ENCODE results near the gene RAB12. TPM values are rescaled to one million over a fixed set of nuclear protein-coding genes. Genes with fewer than 3 reads are reported as not detected.
"Not testable (repeated sequence)": the region's sequence is repeated elsewhere in the genome, so short reads cannot be mapped to it uniquely, and the experiment has no call there.

Gene RAB12
- total RNA-seq, 1 donor from 2014 or later = 25.2 TPM

DNA sequence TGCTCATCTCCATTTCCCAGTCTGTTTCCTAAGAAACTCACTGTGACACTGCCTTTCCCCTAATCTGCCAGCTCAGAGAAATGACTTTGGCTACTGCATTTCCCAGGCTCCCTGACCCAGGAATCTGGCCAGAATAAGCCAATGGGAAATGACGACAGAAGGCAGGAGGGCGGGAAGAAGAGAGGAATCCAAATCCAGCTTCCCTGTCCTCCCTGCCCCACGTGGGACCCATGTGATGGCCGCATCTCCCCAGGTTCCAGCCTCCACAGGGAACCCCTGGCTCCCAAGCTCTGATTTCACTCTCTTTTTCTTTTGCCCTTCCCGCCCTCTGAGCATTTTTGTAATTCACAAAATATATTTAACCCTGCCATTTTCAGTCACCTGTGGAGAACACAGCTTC, 37.8 kb upstream of the RAB12 start:
- no peak for TF ChIP-seq CTCF (conservative IDR thresholded peaks at IDR 0.05)
- Mint-ChIP-seq H3K27me3 (peaks cover 7% of the 10 kb centered on the region), H3K4me1 (ENCODE audit: unreplicated experiment) (no peaks in the 10 kb centered on the region), H3K4me3 (no peak overlapping the region), H3K27ac (no peak overlapping the region), H3K36me3 (no peaks in the 10 kb centered on the region), H3K9me3 (peaks cover 5% of the 10 kb centered on the region)
- DNase-seq (ENCODE audit: extremely low spot score, unreplicated experiment) = no peak

DNA sequence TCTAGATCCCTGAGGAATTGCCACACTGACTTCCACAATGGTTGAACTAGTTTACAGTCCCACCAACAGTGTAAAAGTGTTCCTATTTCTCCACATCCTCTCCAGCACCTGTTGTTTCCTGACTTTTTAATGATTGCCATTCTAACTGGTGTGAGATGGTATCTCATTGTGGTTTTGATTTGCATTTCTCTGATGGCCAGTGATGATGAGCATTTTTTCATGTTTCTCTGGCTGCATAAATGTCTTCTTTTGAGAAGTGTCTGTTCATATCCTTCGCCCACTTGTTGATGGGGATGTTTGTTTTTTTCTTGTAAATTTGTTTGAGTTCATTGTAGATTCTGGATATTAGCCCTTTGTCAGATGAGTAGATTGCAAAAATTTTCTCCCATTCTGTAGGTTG, 35.5 kb upstream of the RAB12 start:
- H3K4me3 Mint-ChIP-seq = not testable (repeated sequence)

GRCh38 chr18:8584798-8585197, 24.4 kb upstream of the RAB12 start:
- Mint-ChIP-seq H3K4me1 (ENCODE audit: unreplicated experiment) (no peaks in the 10 kb centered on the region), H3K9me3 (no peaks in the 10 kb centered on the region), H3K4me3 (no peak overlapping the region), H3K27me3 (peaks cover 19% of the 10 kb centered on the region), H3K36me3 (no peaks in the 10 kb centered on the region), H3K27ac (no peak overlapping the region)
- TF ChIP-seq CTCF (conservative IDR thresholded peaks at IDR 0.05) = no peak
- no peak for DNase-seq (ENCODE audit: extremely low spot score, unreplicated experiment)

More for the DNA sequence above, 35.5 kb upstream of the RAB12 start:
- H3K36me3 Mint-ChIP-seq; DNase-seq (ENCODE audit: extremely low spot score, unreplicated experiment); H3K9me3 Mint-ChIP-seq; H3K27ac Mint-ChIP-seq; H3K4me1 Mint-ChIP-seq (ENCODE audit: unreplicated experiment): not testable (repeated sequence)
- peaks cover 15% of the 10 kb centered on the region for H3K27me3 Mint-ChIP-seq

- Mint-ChIP-seq H3K27me3 (peaks cover 16% of the 10 kb centered on the region), H3K36me3 (no peaks in the 10 kb centered on the region), H3K9me3 (no peaks in the 10 kb centered on the region), H3K4me3 (no peak overlapping the region), H3K27ac (no peak overlapping the region), H3K4me1 (ENCODE audit: unreplicated experiment) (no peaks in the 10 kb centered on the region)
- no peak for DNase-seq (ENCODE audit: extremely low spot score, unreplicated experiment)
- TF ChIP-seq CTCF (conservative IDR thresholded peaks at IDR 0.05) = no peak
Measured at GRCh38 chr18:8586941-8587340, 22.3 kb upstream of the RAB12 start.

DNA sequence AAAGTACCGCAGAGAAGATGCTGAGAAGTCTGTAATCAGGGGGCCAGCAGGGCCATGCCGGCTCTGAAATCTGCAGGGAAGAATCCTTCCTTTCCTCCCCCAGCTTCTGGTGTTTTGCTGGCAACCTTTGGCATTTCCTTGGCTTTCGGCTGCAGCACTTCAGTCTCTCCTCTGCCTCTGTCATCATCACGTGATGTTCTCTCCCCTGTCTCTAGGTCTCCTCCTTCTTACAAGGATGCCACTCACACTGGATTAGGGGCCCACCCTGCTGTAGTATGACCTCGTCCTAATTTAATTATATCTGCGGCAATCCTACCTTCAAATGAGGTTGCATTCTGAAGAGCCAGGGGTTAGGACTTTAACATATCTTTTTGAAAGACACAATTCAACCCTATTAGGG, 13.8 kb upstream of the RAB12 start:
- H3K4me3 Mint-ChIP-seq = no peak overlapping the region

More for the DNA sequence above, 13.8 kb upstream of the RAB12 start:
- no peaks in the 10 kb centered on the region for H3K36me3 Mint-ChIP-seq
- DNase-seq (ENCODE audit: extremely low spot score, unreplicated experiment) = no peak
- H3K9me3 Mint-ChIP-seq = no peaks in the 10 kb centered on the region
- TF ChIP-seq CTCF (conservative IDR thresholded peaks at IDR 0.05) = no peak
- H3K4me1 Mint-ChIP-seq (ENCODE audit: unreplicated experiment) = no peaks in the 10 kb centered on the region
- no peak overlapping the region for H3K27ac Mint-ChIP-seq
- H3K27me3 Mint-ChIP-seq = peaks cover 3% of the 10 kb centered on the region

All from type B pancreatic cell (in vitro differentiated cells).